Activated T-cell treated with anti-CD3 and anti-CD28 coated beads, Interleukin-2, amount 50 U/mL, for 48 hours (primary cell): ENCODE data around the gene ARL5C.
"Not testable (repeated sequence)": the region's sequence is repeated elsewhere in the genome, so short reads cannot be mapped to it uniquely, and the experiment has no call there.

ENCODE experiments used
- DNase-seq, 2 experiments: peaks; one replicate each; pipeline ENCODE4 v3.0.0-alpha.2; 2020

ARL5C gene

DNA sequence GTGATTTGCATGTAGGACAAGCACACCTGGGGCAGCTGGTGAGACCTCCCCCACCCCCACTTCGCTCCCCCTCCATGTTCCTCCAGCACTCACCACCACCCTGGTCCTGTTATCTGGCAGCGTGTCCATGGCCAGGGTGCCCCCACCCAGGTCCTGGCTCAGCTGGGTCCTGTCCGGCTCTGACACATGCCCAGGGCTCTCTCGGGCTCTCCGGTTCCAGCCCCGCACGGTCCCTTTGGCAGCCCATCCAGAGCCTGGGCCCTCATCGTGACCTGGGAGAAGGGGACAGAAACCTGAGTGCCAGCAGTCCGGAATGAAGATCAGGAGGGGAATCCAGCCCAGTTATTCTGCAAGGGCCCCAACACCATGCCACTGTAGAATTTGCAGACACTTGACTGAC is 26.4 kb downstream of the ARL5C start:
- no peak for DNase-seq

DNA sequence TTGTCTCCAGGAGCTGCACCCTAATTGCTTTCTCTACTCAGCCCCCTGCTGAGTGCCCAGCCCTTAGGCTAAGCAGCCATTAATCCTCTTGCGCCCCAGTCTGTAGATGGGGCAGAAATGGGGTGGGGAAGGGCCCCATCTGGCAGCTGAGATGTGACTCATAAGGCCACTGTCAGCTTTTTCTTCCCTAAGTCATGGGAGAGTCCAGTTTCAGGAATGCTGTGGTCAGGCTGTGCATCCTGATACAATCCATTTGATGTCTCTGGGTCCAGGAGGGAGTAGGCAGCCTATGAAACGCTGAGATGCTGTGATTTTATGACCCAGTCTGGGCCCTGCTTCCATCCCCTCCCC is 26.8 kb downstream of the ARL5C start:
- DNase-seq: no peak

DNA sequence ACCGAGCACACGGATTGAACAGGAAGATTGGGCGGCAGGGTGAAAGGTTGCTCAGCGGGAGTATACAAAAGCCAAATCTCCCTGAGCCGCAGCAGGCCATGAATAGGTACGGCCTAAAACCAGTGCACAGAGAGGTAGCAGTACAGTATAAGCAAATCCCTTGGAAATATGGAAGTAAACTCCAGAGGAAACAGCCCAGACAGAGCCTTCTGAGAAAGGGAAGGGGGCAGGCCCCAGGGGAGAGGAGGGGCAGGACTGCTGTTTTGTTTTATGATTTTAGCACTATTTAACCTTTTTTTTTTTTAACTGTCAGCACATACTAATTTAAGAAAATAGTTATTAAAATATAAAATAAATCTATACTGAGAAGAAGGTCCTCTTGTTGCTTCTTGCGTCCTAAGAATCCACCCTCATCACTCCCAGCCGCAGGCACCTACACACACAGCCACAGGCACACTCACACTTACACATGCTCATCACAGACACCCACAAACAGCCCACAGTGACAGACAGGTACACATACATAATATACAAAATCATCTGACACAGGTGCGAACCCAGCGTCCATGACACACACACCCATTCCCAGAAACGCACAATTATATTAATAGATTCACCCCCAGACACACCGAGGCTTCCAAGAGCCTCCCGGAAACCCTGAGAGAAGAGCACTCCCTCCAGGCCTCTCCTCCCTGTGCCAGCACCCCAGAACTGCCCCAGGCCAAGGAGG is 27.4 kb downstream of the ARL5C start:
- DNase-seq: no peak

DNA sequence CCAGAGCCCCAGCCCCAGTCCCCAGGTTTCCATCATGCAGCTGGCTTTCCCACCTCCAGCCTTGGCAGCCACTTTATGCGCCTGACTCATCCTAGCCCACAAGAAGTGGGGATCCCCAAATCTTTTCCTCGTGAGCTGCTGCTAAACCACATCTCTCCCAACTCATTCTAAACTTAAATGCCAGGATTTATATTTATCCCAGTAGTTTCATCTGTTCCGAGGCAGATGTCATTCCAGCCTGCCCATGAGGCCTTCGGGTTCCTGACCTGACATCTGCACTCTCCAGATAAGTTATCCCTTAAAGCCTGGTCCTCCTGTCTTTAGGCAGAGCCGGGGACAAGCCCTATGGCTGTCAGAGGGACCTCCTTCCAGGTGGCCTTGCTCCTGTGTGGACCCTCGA is 31.1 kb downstream of the ARL5C start:
- no peak for DNase-seq

DNA sequence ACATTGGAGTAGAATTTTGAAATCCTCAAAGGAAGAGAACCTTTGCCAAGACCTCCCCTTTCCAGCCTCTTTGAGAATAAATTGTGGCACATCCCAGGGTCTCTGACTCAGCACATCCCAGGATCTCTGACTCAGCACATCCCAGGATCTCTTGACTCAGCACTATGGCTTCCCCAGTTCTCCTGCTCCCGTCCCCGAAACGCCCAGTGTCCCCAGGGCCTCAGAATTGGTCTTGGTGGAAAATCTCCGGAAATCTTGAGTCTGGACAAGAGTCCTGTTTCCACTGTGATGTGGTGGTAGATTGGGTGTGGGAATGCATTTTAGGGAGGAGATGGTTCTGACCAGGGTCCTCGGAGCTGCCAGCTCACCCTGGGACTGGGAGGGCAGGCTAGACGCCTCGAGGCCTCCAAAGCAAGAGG is 33.8 kb downstream of the ARL5C start:
- DNase-seq: no peak

DNA sequence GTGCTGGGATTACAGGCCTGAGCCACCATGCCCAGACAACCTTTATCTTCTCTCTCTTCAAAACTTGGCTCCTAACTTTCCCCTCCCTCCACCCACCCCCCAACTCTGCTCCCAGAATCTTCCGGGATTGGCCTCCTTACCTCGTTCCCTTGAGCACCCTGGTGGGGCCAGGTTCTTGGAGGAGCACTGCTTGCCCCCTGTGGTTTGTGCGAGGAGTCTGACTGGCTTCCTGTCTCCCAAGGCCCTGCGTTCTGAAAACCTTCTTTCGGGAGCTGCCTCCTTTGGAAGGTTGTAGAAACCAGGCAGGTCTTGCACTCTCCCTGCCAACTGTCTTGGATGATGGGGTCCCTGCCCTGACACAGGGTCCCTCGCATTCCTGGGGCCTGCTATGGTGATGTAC is 34.3 kb downstream of the ARL5C start:
- DNase-seq: no peak

DNA sequence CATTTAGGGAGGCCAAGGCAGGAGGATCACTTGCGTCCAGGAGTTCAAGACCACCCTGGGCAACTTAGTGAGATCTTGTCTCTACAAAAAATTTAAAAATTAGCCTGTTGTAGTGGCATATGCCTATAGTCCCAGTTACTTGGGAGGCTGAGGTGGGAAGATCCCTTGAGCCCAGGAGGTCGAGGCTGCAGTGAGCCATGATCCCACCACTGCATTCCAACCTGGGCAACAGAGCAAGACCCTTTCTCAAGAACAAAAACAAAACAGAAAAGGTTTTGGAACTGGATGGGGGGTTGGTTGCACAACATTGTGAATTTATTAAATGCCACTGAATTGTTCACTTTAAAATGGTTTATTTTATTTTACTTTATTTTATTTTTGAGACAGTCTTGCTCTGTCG is 35.8 kb downstream of the ARL5C start:
- DNase-seq: no peak

DNA sequence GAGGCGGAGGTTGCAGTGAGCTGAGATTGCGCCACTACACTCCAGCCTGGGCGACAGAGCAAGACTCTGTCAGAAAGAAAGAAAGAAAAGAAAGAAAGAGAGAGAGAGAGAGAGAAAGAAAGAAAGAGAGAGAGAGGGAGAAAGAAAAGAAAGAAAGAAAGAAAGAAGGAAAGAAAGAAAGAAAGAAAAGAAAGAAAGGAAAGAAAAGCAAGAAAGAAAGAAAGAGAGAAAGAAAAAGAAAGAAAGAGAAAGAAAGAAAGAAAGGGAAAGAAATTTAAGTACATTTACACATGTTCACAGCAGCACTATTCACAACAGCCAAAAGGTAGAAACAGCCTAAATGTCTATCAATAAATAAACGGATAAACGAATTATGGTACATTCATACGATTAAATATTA is 36.4 kb downstream of the ARL5C start:
- DNase-seq: not testable (repeated sequence)

DNA sequence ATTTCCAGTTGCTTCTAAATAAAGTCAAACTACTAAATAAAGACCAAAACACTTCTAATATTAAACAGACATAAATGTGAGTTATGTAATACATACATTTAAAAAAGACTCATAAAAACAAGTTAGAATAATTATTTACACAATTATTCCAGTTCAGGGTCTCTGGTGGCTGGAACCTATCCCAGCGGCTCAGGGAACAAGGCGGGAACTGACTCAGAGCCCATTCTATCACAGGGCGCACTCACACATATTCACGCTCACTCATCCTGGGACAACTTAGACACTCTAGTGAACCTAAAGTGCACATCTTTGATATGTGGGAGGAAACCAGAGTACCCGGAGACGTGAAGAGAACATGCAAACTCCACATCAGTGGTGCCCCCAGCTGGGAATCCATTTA is 39.5 kb downstream of the ARL5C start:
- DNase-seq: no peak

DNA sequence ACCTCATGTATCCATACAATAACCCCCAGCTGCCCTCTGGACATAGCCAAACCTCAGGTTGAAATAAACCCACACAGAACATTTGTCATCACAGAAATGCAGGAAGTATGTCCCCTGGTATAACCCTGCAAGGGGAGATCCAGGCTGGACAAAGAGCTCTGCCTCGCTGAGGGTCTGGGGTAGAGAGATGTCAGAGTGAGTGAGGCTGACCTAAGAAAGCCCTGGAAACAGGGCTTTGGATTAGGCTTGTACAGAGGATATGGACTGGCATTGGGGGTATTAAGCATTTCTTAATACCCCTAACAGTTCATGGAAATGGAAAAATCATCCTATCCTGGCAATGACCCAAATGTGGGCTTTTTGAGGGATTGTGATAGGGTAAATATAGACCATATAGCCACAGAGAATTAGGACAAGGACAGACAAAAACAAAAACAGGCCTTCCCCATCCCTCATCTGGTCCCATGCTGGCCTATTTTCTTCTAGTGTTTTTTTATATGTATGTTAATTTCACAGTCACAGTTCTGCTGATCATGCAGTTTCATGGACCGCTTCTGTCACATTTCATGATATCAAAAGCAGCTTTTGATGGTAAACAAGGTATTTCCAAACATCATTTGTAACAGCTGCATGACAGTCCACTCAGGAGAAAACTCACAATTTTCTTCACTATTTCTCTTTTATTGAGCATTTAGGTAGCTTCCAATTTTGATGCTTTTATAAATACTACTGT is 40.7 kb downstream of the ARL5C start:
- DNase-seq: no peak

DNA sequence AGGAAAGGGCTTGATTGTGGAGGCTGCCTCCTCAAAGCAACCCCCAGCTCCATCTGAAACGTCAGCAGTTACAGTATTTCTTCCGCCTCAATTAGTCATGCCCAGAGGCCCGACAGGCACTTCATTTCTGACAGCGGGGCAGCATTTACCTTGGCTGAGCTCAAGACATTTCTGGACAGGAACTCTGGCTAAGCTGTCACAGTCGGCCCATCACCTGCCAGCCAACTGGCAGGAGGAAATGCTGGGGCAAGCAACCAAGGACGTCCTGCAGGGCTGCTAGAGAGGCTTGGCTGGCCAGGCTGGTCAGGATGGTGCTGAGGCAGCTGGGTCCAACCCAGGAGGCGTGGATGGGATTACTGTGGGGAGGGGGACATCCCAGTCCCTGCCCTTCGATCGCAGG is 42.3 kb downstream of the ARL5C start:
- no peak for DNase-seq

DNA sequence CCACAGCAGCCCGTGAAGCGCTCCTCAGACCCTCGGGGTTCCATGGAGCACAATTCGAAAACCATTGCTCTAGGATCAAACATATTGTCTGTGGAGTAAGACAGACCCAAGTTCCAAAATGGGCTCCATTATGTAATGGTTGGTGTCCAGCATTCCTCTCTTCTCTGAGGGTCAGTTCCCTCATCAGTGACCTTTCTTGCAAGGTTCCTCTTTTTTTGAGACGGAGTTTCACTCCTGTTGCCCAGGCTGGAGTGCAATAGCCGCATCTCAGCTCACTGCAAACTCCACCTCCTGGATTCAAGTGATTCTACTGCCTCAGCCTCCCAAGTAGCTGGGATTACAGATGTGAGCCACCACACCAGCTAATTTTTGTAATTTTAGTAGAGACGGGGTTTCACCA is 43.0 kb downstream of the ARL5C start:
- no peak for DNase-seq

DNA sequence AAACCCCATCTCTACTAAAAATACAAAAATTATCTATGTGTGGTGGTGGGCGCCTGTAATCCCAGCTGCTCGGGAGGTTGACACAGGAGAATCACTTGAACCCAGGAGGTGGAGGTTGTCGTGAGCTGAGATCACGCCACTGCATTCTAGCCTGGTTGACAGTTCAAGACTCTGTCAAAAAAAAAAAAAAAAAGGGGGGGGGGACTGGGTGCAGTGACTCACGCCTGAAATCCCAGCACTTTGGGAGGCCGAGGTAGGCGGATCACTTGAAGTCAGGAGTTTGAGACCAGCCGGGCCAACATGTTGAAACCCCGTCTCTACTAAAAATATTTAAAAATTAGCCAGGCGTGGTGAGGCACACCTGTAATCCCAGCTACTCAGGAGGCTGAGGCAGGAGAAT is 44.0 kb downstream of the ARL5C start:
- DNase-seq: not testable (repeated sequence)

DNA sequence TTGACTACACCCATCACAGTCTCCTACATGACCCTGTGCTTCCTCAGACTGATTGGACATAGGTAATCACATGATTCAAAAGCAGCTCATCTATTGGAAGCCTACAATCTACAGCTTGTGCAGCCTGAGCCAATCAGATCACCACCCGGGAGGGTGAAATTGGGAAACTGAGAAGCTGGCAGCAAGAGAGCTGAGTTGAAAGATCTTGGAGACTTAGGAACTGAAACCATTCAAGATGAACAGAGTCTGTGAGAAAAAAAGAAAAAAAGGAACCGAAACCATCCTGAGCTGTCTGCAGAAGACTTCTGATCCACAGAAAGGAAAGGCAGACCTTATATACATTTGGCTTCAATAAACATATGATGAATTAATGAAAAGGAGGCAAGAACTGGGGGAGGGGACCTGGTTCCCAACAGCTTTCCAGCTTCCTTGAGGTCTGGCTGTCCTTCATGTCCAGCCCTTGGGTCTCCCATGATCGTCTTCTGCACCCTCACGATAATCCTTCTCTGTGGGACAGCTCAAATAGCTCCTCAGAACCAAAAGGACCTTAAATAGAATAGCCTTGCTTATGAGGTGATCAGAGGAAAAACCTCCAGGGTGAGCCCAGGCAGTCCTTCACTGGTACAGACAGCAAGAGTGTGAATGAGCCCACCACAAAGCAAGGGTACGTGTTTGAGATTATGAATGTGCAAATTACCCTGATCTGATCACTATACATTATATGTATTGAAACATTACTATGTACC is 47.1 kb downstream of the ARL5C start:
- no peak for DNase-seq

DNA sequence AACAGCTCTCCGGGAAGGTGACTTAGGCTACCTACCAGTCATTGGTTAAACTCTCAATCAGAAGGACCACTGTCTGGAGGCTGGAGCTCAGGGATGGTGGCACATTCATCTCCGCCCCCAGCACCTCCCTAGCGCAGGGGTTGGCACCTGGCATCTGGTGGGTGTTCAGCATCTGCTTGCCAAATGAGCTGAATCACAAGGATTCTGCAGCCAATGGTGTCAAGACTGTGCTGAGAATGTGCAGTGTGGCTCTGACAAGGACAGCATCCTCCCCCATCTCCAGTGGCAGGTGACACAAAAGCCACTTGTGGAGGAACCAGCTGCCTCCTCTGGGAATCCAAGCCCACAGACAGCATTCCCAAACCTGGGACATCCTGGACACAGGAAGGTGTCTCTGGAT is 49.7 kb downstream of the ARL5C start:
- DNase-seq: no peak

DNA sequence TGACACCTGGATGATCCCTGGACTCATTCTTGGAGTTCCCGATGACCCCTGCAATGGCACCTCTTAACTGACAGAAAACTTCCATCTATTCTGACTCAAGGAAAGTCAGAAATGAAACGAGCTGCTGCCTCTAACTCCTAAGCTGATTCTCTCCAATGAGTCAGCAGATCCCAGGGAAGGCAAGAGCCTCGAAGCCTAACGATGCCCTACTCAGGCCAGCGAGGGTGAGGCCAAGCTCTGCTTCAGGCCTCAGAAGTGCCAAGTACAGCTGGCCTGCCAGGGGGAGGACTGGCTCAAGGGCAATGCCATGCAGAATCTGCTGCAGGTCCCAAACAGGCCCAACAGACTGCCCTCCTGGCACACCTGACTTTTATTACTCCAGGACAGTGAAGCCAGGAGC is 50.8 kb downstream of the ARL5C start:
- DNase-seq: no peak

DNA sequence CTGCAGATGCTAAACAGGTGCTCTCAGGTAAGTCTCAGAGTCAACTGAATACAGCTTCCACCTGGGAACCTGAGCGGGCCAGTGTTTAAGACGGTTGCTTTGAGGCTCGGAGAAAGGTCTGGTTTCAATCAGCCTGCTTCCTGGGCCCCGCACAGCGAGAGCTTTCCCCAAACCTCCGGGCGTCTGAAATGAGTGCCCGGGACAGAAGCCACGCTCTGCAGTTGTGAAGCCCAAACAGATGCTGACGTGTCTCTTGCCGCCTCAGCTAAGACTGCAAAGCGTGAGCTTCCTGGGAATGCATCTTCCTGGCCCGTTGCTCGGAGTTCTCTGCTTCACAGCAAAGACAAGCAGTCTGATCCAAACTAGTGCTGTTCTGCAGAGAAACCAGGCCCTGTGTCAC is 51.2 kb downstream of the ARL5C start:
- DNase-seq: no peak

DNA sequence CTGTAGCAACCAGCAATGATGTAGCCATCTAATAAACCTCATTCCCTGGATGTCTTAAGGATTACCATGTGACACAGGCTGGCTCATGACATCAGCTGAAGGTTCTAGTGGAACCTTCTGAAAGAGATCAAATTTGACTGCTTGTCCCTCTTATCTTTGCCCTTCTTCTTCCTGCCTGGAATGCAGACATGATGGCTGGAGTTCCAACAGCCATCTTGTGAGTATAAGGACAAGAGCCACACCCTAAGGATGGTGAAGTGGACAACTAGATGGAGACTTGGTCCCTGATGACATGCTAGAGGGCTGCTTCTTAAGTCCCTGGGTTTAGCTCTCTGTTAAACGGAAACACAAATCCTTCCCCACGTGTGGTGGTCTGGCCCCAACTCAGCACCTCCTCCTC is 52.1 kb downstream of the ARL5C start:
- no peak for DNase-seq

DNA sequence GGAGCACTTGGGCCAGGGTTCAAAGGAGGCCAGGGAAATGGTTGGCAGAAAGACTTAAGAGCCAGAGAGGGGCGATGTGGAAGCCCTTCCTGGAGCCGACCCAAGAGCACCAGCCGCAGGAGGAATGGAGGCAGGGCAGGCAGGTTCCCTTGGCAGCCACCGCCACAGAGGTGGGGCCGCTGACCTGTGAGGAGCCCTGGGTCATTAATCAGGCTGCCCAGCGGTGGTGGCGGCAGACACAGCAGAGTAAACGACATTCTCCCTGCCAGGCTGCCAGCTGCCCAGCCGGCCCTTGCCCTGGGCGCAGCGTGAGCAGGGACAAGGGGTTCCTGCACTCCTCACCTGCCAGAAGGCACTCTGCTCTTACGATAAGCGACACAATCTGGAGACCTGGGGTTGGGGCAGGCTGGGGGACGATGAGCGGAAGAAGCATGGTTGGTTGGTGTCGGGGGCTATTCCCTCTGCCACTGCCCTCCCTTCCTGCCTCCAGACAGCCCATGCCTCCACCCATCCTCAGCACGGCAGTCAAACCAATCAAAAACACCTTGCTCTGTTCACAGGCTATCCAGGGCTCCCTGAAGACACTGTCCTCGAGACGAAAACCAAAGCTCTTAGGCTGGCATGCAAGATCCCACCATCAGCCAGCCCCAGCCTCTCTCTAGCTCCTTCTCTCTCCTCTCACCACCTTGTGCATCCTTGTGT is 55.4 kb downstream of the ARL5C start:
- DNase-seq: no peak

DNA sequence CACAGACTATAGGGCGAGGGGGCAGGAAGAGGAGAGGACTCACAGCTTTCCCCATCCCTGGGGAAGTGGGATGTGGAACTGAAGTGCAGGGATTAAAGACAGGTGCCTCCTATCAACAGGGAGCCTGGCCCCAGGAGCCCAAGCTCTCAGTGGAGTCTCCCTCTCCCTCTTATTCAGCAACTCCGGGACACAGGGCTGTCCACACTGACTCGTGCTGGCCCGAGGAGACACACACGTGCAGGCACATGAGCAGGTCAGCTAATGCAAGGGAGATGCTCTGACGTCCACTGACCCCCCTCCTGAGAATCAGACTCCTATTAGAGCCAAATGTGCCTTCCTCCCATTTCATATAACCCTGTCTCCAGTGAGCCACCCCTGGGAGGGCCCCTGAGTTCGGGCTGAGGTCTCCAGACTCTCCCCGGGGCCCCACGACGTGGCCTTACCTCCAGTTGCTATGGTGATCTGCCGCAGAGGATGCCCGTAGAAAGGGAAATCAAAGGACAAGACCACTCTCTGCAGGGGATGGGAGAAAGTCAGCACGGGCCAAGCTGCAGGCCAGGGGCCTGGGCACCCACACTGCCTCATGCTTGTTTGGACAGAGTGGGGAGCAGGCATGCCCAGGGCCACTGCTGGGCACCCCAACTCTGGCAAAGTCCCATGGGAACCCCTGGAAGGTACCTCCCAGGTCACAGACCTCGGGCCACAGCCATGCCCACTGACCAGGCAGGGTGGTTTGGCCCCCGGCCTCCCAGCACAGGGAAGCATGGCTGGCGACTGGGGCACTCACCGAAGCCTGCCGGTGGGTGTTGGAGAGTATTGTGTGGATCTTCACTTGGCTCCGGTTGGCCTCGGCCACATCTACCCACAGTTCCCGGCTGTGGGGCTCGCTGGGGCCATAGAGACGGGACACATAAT is 57.2 kb downstream of the ARL5C start:
- no peak for DNase-seq

DNA sequence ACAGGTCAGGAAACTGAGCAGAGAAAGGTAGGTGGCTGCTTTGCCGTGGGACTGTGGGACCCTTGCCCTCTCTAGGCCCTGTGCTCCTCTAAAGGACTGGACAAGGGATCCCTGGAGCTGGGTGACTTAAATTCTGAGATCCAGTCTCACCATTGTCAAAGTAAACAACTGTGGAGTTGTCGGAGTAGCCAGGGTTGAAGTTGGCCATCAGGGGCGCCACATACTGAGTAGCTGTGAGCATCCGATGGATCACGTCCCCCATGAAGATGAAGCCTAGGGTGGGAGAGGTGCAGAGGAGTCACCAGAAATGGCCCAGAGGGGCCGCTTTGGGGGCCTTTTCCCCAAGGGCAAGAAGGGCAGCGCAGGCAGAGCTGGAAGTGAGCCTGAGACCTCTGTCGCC is 58.0 kb downstream of the ARL5C start:
- no peak for DNase-seq

DNA sequence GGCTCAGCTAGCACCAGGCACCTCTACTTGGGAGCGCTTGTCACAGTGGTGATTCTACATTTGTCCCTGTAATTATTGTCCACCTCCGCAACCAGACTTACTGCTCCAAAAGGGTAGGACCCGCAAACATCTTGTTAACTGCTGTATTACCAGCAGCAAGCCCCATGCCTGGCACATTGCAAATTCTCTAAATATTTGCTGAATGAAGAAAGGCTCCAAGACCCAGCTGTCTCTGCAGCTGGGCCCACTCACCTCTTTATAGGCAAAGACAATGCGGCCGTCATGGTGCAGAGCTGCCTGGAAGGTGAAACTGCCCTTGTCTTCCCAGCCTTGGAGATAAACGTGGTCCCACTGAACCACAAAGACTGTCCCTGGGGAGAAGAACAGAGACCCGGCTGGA is 58.8 kb downstream of the ARL5C start:
- no peak for DNase-seq
